Kidney (tissue), 14 donors: ENCODE data around the gene USF2. TPM values are rescaled to one million over a fixed set of nuclear protein-coding genes. Genes with fewer than 3 reads are reported as not detected.

ENCODE experiments used
- DNase-seq, 5 donors: peaks; one replicate each; pipeline ENCODE4 v3.0.0-alpha.2; 2013 to 2020
- FAIRE-seq: peaks from 2 replicates; lab custom pipeline; 2012; peaks lifted over from hg19 to GRCh38; lab: Jason Lieb, UNC
- H3K27ac ChIP-seq, 2 donors: one replicate each; pipeline ENCODE4 v1.7.0; 2013; ENCODE audit warnings: low read depth in 2 of 2, low read length in 2 of 2, inconsistent platforms in 1 of 2
- H3K27me3 ChIP-seq: one replicate; pipeline ENCODE4 v1.7.1; 2013; ENCODE audit warnings: low read length, inconsistent platforms; ENCODE audit not compliant: control insufficient read depth, insufficient read depth
- H3K36me3 ChIP-seq, 3 donors: one replicate each; pipeline versions ENCODE4 v1.7.0 to v1.7.1; 2013; ENCODE audit warnings: low read length in 3 of 3, control low read depth in 1 of 3, inconsistent platforms in 1 of 3; ENCODE audit not compliant: insufficient read depth in 3 of 3, control insufficient read depth in 2 of 3
- H3K4me1 ChIP-seq, 3 donors: one replicate each; pipeline versions ENCODE4 v1.7.0 to v1.7.1; 2013; ENCODE audit warnings: low read length in 3 of 3, inconsistent platforms in 1 of 3, low read depth in 1 of 3; ENCODE audit not compliant: control insufficient read depth in 2 of 3, insufficient read depth in 2 of 3
- H3K4me3 ChIP-seq, 3 donors: one replicate each; pipeline versions ENCODE4 v1.7.0 to v1.8.1; 2013; ENCODE audit warnings: low read length in 3 of 3, control low read depth in 1 of 3, inconsistent platforms in 1 of 3
- H3K9ac ChIP-seq, 3 donors: one replicate each; pipeline versions ENCODE4 v1.7.0 to v1.7.1; 2013; ENCODE audit warnings: low read length in 3 of 3, control low read depth in 1 of 3, inconsistent platforms in 1 of 3
- H3K9me3 ChIP-seq, 3 donors: one replicate each; pipeline versions ENCODE4 v1.7.0 to v1.7.1; 2013; ENCODE audit warnings: low read length in 3 of 3, control low read depth in 1 of 3, inconsistent platforms in 1 of 3; ENCODE audit not compliant: control insufficient read depth in 2 of 3, insufficient read depth in 1 of 3
- intact Hi-C: fragments of 100-400 bp; cut with DNase I; formaldehyde crosslinking; loops from one replicate; pipeline ENCODE4 v1.11.1; 2022
- polyA plus RNA-seq: library from polyadenylated mRNA; stranded (reverse); fragments of 350-450 nt; fragmentation: Illumina TruSeq; extraction: RNeasy Lipid Tissue Mini Kit (QIAGEN cat#74804); gene quantifications from one replicate; pipeline ENCODE4 v1.2.3, GENCODE V29; 2014; ENCODE audit warnings: low read depth, low replicate concordance; ENCODE audit not compliant: insufficient read depth
- total RNA-seq: library from RNA; stranded (reverse); fragmentation: NEBNext Ultra II Directional; extraction: Animal tissue kit (Norgen Biotek cat#: 25700); gene quantifications from one replicate; pipeline ENCODE4 v1.2.1, GENCODE V29; 2021
- TF ChIP-seq, protein P1 (sequence below): IDR thresholded peaks from 3 replicates; pipeline ENCODE4 v1.5.1; 2012; ENCODE audit warnings: mild to moderate bottlenecking, moderate library complexity, borderline replicate concordance; ENCODE audit not compliant: insufficient read depth; ENCODE audit errors: extremely low read depth
- donor health status: control.
- donor health status: control.
- donor health status: control.
- donor health status: control.
- donor health status: control.
- donor health status: DM: yes; HTN: yes; CAD: no.
- donor health status: Normal renal cell carcinoma (clear cell type).

Gene USF2
- total and polyA plus RNA-seq, 2 donors from 2014 or later = 82.8 to 118 TPM

DNA sequence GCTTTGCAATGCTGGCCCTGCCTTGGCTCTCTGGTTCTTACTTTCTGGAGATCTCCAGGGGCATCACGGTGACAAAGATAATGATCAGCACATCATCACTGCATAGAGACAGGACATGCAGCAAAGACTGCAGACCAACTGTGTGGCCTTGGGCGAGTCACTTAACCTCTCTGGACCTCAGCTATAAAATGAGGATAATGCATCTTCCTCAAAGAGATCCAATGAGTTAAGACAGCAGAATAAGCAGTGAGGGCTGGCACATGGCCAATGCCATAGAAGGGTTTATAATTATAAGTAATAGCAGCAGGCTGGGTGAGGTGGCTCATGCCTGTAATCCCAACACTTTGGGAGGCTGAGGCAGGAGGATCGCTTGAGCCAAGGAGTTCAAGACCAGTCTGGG is 25.6 kb downstream of the USF2 start:
- TF ChIP-seq, protein P1, sequence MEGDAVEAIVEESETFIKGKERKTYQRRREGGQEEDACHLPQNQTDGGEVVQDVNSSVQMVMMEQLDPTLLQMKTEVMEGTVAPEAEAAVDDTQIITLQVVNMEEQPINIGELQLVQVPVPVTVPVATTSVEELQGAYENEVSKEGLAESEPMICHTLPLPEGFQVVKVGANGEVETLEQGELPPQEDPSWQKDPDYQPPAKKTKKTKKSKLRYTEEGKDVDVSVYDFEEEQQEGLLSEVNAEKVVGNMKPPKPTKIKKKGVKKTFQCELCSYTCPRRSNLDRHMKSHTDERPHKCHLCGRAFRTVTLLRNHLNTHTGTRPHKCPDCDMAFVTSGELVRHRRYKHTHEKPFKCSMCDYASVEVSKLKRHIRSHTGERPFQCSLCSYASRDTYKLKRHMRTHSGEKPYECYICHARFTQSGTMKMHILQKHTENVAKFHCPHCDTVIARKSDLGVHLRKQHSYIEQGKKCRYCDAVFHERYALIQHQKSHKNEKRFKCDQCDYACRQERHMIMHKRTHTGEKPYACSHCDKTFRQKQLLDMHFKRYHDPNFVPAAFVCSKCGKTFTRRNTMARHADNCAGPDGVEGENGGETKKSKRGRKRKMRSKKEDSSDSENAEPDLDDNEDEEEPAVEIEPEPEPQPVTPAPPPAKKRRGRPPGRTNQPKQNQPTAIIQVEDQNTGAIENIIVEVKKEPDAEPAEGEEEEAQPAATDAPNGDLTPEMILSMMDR = no peak
- Histone ChIP-seq H3K4me3 (no peak overlapping the region), H3K27me3 (no peaks in the 10 kb centered on the region), H3K4me1 (no peaks in the 10 kb centered on the region), H3K9ac (no peak overlapping the region), H3K27ac (no peak overlapping the region), H3K9me3 (peaks cover 0 to 2% (median 0%) of the 10 kb centered on the region in 3 donors), H3K36me3 (no peaks in the 10 kb centered on the region)
- intact Hi-C loops = no loop called here
- FAIRE-seq (no peak), DNase-seq (no peak)

DNA sequence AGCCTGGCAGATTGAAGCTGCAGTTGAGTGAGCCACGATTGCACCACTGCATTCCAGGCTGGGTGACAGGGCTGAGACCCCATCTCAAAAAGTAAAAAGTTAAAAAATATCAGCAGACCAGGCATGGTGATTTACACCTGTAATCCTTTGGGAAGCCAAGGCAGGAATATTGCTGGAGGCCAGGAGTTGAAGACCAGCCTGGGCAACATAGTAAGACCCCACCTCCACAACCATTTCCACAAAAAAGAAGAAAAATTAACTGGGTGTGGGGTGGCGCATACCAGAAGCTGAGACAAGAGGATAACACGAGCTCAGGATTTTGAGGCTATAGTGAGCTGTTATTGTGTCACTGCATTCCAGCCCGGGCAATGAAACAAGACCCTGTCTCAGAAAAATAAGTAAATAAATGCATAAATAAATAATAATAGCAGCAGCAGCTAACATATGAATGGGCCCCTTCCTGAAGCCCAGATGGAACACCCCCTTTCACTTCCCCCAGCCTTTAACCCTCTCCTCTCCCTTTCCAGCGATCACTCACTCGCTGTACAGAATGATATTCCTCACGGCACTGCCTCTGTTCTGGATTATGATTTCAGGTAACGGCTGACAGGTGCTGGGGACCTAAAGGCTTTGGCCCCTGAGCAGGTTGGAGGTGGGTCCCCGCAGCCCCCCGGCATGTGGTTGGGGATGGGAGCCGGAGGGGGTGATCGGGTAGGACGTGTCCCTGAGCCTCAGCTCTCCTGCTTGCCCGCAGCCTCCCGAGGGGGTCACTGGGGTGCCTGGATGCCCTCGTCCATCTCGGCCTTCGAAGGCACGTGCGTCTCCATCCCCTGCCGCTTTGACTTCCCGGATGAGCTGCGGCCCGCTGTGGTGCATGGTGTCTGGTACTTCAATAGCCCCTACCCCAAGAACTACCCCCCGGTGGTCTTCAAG is 26.4 kb downstream of the USF2 start:
- no peak for DNase-seq
- Histone ChIP-seq H3K9me3 (peaks cover 0 to 2% (median 0%) of the 10 kb centered on the region in 3 donors), H3K36me3 (no peaks in the 10 kb centered on the region), H3K27me3 (no peaks in the 10 kb centered on the region), H3K4me1 (no peaks in the 10 kb centered on the region), H3K4me3 (no peak overlapping the region), H3K9ac (no peak overlapping the region), H3K27ac (no peak overlapping the region)
- intact Hi-C loops = no loop called here
- TF ChIP-seq, protein P1 = no peak
- FAIRE-seq = no peak

DNA sequence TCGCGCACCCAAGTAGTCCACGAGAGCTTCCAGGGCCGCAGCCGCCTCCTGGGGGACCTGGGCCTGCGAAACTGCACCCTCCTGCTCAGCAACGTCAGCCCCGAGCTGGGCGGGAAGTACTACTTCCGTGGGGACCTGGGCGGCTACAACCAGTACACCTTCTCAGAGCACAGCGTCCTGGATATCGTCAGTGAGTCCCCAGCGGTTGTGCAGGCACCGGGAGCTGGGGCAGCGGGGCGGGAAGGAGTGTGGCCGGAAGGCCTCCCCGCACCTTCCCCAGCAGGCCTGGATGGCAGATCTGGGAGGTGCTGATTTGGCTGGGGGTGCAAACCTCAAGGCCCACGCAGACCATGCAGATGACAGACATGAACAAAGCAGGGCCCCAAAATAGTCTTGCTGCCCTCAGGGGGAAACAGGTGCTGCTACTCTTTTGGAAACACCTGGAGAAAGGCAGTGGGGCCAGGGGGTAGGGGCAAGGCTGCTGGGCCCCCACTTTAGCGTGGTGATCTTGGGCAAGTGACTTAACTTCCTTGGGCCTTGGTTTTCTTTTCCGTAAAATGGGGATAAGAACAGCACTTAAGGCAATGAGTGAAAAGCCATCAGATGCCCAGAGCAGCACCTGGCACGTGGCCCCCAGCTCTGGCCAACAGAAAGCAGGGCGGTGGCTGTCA is 27.2 kb downstream of the USF2 start:
- no peaks in the 10 kb centered on the region for H3K36me3 ChIP-seq
- H3K9ac ChIP-seq = no peak overlapping the region
- no peak overlapping the region for H3K27ac ChIP-seq
- intact Hi-C loops = no loop called here
- no peak for FAIRE-seq
- H3K9me3 ChIP-seq = peaks cover 0 to 2% (median 0%) of the 10 kb centered on the region in 3 donors
- no peak for DNase-seq
- TF ChIP-seq, protein P1 = no peak
- no peak overlapping the region for H3K4me3 ChIP-seq
- no peaks in the 10 kb centered on the region for H3K27me3 ChIP-seq
- no peaks in the 10 kb centered on the region for H3K4me1 ChIP-seq
